ENCODE data around the gene SYT6.

GRCh38 chr1:114116086-114116485 lies 37.6 kb downstream of the SYT6 start:
- no peak for TF ChIP-seq CBX5 (CRISPR knock-in tag; IDR thresholded peaks at IDR 0.05; ENCODE audit: borderline replicate concordance)
- TF ChIP-seq ZNF124 (CRISPR knock-in tag; IDR thresholded peaks at IDR 0.05) = no peak
- TF ChIP-seq POLR2AphosphoS5 (IDR thresholded peaks at IDR 0.05; ENCODE audit: low read depth, low read length) = no peak
- no peak for TF ChIP-seq CTCF (CRISPR knock-in tag; IDR thresholded peaks at IDR 0.05)
- TF ChIP-seq KDM5A (IDR thresholded peaks at IDR 0.05; ENCODE audit: borderline replicate concordance, low read length) = no peak
- TF ChIP-seq FOXA3 (CRISPR knock-in tag; IDR thresholded peaks at IDR 0.05) = no peak
- no peak for TF ChIP-seq ZFP1 (CRISPR knock-in tag; IDR thresholded peaks at IDR 0.05)
- TF ChIP-seq MED1 (CRISPR knock-in tag; IDR thresholded peaks at IDR 0.05) = no peak
- no peak for TF ChIP-seq ZBTB39 (CRISPR knock-in tag; IDR thresholded peaks at IDR 0.05)
- TF ChIP-seq FOXJ3 (CRISPR knock-in tag; IDR thresholded peaks at IDR 0.05; ENCODE audit: borderline replicate concordance) = no peak
- no peak for TF ChIP-seq RBAK (CRISPR knock-in tag; IDR thresholded peaks at IDR 0.05)
- no peak for TF ChIP-seq E2F5 (CRISPR knock-in tag; conservative IDR thresholded peaks at IDR 0.05)
- TF ChIP-seq PAWR (CRISPR knock-in tag; IDR thresholded peaks at IDR 0.05; ENCODE audit: borderline replicate concordance) = no peak
- TF ChIP-seq STAT6 (CRISPR knock-in tag; IDR thresholded peaks at IDR 0.05; ENCODE audit: borderline replicate concordance) = no peak

All from HepG2 (cell line).